Tibial nerve (tissue), 4 donors: Measurements from ENCODE around the gene CDC6. TPM values are rescaled to one million over a fixed set of nuclear protein-coding genes. Genes with fewer than 3 reads are reported as not detected.

Experiments used
- DNase-seq, 2 donors: peaks; one replicate each; pipeline ENCODE4 v3.0.0-alpha.2; 2019; ENCODE audit warnings: low spot score in 2 of 2
- H3K27ac ChIP-seq, 4 donors: fragments of 200-600 bp; sonication (generic) in 3 of 4; one replicate each; pipeline ENCODE4 v1.5.1; 2017 to 2019; ENCODE audit warnings: mild to moderate bottlenecking in 1 of 4
- H3K27me3 ChIP-seq, 2 donors: fragments of 200-600 bp; sonication (generic) in 1 of 2; one replicate each; pipeline versions ENCODE4 v1.5.1 to v1.6.0; 2017 to 2019
- H3K36me3 ChIP-seq, 3 donors: fragments of 200-600 bp; sonication (generic); one replicate each; pipeline ENCODE4 v1.5.1; 2018 to 2019
- H3K4me1 ChIP-seq, 4 donors: fragments of 200-600 bp; sonication (generic) in 3 of 4; one replicate each; pipeline ENCODE4 v1.5.1; 2017 to 2019
- H3K4me3 ChIP-seq, 4 donors: fragments of 200-600 bp; sonication (generic) in 3 of 4; one replicate each; pipeline ENCODE4 v1.5.1; 2017 to 2019; ENCODE audit warnings: mild to moderate bottlenecking in 1 of 4, moderate library complexity in 1 of 4
- H3K9me3 ChIP-seq, 4 donors: fragments of 200-600 bp; sonication (generic) in 3 of 4; one replicate each; pipeline ENCODE4 v1.5.1; 2017 to 2019
- EP300 ChIP-seq, 2 donors: sonication (generic); formaldehyde crosslinking; IDR thresholded peaks; one replicate each; pipeline ENCODE4 v1.6.1; 2017; ENCODE audit warnings: antibody characterized with exemption in 2 of 2, mild to moderate bottlenecking in 1 of 2
- POLR2A ChIP-seq, 2 donors: fragments of 450-650 bp; IDR thresholded peaks; one replicate each; pipeline ENCODE4 v1.6.1; 2017; ENCODE audit warnings: antibody characterized with exemption in 2 of 2, mild to moderate bottlenecking in 2 of 2, moderate library complexity in 2 of 2
- WGBS, 2 donors: methylation state at CpG; one replicate each; pipeline ENCODE4 v1.1.5; 2018; 5-methylcytosine and 5-hydroxymethylcytosine counted together
- total RNA-seq, 4 donors: library from RNA; depleted of rRNA; stranded (reverse); fragments of >200 nt; gene quantifications; one replicate each; pipeline ENCODE4 v1.1.0, GENCODE V29; 2016
- TF ChIP-seq, protein P1 (sequence below), 5 experiments: fragments of 200-600 bp in 3 of 5; fragments of 450-650 bp in 2 of 5; sonication (generic) in 3 of 5; IDR thresholded peaks; one replicate each; pipeline ENCODE4 v1.5.1; 2016 to 2019; ENCODE audit warnings: antibody characterized with exemption in 5 of 5, mild to moderate bottlenecking in 3 of 5, moderate library complexity in 2 of 5

Gene CDC6
- total RNA-seq, 4 donors from 2014 or later: 0.20 to 1.8 (median 0.43) TPM

DNA sequence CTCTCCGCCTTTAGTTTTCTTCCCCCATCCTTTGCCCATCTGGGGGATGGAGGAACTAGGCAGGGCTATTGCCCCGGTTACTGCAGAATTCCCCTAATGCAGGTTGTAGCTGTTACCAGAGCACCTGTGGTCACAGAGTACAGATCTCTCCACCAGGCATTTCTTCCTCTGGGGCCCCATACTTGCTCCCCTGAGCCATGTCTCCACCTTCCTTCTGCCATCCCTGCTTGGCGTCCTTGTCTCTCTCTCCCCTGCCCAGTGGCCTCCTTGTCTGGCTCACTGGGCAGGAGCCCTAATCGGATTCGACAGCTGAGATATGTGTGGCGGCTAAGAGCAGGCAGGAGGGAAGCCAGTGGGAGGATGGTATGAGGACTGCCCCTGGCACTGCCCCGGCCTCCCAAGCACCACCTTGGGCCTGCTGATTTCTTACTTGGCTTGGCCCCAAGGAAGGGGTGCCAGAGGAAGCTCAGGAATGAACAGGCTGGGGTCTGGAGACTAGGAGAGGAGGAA lies 23.3 kb downstream of the CDC6 start:
- TF ChIP-seq, protein P1, sequence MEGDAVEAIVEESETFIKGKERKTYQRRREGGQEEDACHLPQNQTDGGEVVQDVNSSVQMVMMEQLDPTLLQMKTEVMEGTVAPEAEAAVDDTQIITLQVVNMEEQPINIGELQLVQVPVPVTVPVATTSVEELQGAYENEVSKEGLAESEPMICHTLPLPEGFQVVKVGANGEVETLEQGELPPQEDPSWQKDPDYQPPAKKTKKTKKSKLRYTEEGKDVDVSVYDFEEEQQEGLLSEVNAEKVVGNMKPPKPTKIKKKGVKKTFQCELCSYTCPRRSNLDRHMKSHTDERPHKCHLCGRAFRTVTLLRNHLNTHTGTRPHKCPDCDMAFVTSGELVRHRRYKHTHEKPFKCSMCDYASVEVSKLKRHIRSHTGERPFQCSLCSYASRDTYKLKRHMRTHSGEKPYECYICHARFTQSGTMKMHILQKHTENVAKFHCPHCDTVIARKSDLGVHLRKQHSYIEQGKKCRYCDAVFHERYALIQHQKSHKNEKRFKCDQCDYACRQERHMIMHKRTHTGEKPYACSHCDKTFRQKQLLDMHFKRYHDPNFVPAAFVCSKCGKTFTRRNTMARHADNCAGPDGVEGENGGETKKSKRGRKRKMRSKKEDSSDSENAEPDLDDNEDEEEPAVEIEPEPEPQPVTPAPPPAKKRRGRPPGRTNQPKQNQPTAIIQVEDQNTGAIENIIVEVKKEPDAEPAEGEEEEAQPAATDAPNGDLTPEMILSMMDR (IDR thresholded peaks at IDR 0.05): no peak
- TF ChIP-seq EP300 (IDR thresholded peaks at IDR 0.05) (no peak), POLR2A (IDR thresholded peaks at IDR 0.05) (no peak)
- H3K27me3 ChIP-seq: no peaks in the 10 kb centered on the region
- peak overlapping the region in 3 of 4 donors; percentile 1 to 87 (median 76) for H3K27ac ChIP-seq
- H3K36me3 ChIP-seq: no peaks in the 10 kb centered on the region
- 58 to 71% methylated on average over 7 of the region's 7 CpGs for WGBS, 2 donors
- no peak overlapping the region for H3K4me3 ChIP-seq
- H3K4me1 ChIP-seq: peaks cover 0 to 100% (median 81%) of the 10 kb centered on the region in 4 donors
- peak in 1 of 2 donors; percentile 6 for DNase-seq
- H3K9me3 ChIP-seq: no peaks in the 10 kb centered on the region

DNA sequence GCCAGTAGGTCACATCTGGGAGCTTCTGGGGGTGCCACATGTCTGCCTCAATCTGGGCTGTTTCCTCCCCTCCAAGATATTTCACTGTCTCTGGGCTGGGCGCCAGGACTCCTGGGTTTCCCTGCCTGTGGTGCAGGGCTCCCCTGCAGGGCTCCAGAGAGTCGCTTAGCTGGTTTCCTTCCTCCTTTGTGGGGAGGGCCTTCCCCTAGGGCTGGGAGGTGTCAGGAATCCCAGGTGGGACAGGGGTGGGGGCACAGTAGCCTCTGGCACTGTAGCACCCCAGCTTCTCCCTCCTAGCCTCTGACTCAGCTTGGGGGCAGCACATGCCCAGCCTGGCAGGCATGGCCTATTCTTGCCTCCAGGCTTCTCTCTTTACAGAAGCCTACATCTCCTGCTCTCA lies 23.9 kb downstream of the CDC6 start:
- TF ChIP-seq POLR2A (IDR thresholded peaks at IDR 0.05) (no peak), EP300 (IDR thresholded peaks at IDR 0.05) (no peak)
- TF ChIP-seq, protein P1 (IDR thresholded peaks at IDR 0.05): no peak
- DNase-seq: peak in 1 of 2 donors; percentile 33
- H3K27ac ChIP-seq: peak overlapping the region in 3 of 4 donors; percentile 1 to 87 (median 76)

DNA sequence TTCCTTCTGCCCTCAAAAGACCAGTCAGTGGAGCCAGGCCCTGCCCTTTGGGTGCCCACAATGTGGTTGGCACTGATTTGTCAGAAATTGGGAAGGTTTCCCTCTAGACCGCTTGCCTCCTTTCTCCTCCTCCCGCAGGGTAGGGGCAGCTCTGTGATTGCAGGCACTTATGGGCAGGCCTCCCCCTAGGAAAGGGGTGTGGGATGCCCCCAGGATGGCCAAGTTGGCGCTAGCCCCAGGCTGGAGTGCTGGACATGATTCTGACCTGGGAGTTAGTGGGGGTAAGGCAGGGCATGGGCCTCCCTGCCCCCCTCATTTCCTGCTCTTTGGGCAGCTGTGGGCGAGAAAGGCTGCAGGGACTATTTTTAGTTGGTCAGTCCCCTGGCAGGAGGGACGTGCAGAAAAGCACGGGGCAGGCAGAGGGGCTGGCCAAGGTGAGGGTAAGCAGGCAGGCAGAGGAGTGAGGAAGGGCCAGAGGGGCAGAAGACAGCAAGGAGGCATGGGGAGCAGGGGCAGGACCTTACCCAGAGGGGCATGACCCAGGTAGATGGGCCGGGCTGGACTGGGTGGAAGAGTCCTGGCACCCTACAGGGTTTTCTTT lies 24.6 kb downstream of the CDC6 start:
- Histone ChIP-seq H3K36me3 (no peaks in the 10 kb centered on the region), H3K4me1 (peaks cover 0 to 100% (median 81%) of the 10 kb centered on the region in 4 donors), H3K27me3 (no peaks in the 10 kb centered on the region), H3K9me3 (no peaks in the 10 kb centered on the region), H3K4me3 (no peak overlapping the region), H3K27ac (peak overlapping the region in 3 of 4 donors; percentile 23 to 87 (median 76))
- peak in 1 of 2 donors; percentile 12 for DNase-seq
- TF ChIP-seq POLR2A (IDR thresholded peaks at IDR 0.05) (no peak), EP300 (IDR thresholded peaks at IDR 0.05) (no peak)
- TF ChIP-seq, protein P1 (IDR thresholded peaks at IDR 0.05): no peak
- 19 to 23% methylated on average over 7 of the region's 7 CpGs for WGBS, 2 donors

More for the DNA sequence above, 23.9 kb downstream of the CDC6 start:
- Histone ChIP-seq H3K4me1 (peaks cover 0 to 100% (median 81%) of the 10 kb centered on the region in 4 donors), H3K4me3 (no peak overlapping the region), H3K36me3 (no peaks in the 10 kb centered on the region), H3K9me3 (no peaks in the 10 kb centered on the region), H3K27me3 (no peaks in the 10 kb centered on the region)
- WGBS, 2 donors: 22 to 26% methylated on average over 2 of the region's 2 CpGs

DNA sequence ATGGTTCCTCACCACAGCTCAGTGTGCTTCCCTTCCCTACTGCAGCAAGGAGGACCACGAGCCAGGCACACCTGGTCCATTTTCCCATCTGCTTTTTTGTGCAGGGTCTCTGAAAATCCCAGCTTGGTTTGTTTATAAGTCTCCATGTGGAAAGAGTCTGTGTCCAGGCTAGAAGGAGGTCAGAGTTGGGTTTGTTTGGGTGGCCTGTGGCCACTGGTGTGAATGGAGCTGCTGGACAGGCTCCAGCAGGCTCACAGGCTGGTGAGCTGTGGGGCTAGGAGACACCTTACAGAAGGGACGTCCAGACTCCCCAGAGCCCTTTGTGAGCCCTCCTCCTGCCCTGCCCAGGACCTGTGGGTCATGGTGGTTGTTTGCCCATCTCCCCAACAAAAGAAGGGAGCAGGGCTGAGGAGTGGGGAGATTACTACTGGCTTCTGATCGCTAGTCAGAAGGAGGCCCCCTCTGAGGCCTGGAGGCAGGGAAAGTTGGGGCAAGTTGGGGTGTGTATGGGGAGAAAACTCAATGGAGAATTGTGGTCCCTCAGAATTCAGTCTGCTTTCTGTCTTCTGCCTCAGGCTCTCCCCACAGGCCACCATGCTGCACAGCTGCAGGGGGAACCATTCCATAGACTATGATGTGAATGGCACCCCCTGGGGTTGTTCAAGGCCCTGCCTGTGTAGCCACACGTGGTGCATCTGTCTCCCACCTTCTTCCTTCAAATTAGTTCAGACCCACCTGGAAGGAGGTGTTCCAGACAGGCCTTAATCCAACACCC lies 25.4 kb downstream of the CDC6 start:
- H3K27ac ChIP-seq: peak overlapping the region in 2 of 4 donors; percentile 76 to 87
- no peaks in the 10 kb centered on the region for H3K27me3 ChIP-seq
- peaks cover 0 to 99% (median 79%) of the 10 kb centered on the region in 4 donors for H3K4me1 ChIP-seq
- 45 to 50% methylated on average over 3 to 4 of the region's 4 CpGs for WGBS, 2 donors
- TF ChIP-seq, protein P1 (IDR thresholded peaks at IDR 0.05): no peak
- TF ChIP-seq EP300 (IDR thresholded peaks at IDR 0.05) (no peak), POLR2A (IDR thresholded peaks at IDR 0.05) (no peak)
- H3K9me3 ChIP-seq: no peaks in the 10 kb centered on the region
- H3K4me3 ChIP-seq: no peak overlapping the region
- DNase-seq: peak in 1 of 2 donors; percentile 11
- H3K36me3 ChIP-seq: no peaks in the 10 kb centered on the region
